ENCODE results near the gene KRT74.

KRT74 gene

DNA sequence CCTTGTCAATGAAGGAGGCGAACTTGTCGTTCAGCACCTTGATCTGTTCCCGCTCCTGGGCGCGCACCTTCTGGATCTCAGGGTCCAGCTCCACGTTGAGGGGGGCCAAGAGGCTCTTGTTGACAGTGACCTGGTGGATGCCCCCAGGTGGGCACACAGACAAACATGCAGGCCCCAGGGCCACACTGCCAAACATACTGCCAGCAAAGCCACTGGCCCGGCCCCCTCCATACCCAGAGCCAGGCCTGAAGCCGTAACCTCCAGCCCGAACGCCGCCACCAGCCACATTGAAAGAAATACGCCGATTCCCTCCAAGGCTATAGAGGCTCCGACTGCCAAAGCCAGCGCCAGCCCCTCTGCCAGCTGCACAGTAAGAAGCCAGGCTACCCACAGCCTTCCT is 337 bp downstream of the KRT74 start:
- CTCF ChIA-PET = interaction anchor here (1.3 to 3.0 kb wide), 2 partner anchors 16 to 23 kb away, joined by 3 to 7 read pairs; no protein-coding TSS in a partner anchor
- no peak for DNase-seq (ENCODE audit: extremely low spot score)
- no peak for TF ChIP-seq CTCF (IDR thresholded peaks at IDR 0.05; ENCODE audit: control extremely low read depth, extremely low read depth, low read depth, missing control alignments)
- POLR2A ChIA-PET = no interaction called here

GRCh38 chr12:52570511-52570910 is 3.1 kb downstream of the KRT74 start:
- DNase-seq (ENCODE audit: extremely low spot score) = no peak
- no peak for TF ChIP-seq CTCF (IDR thresholded peaks at IDR 0.05; ENCODE audit: control extremely low read depth, extremely low read depth, low read depth, missing control alignments)
- ChIA-PET POLR2A (no interaction called here), CTCF (interaction anchor here (1.5 to 1.9 kb wide), 2 partner anchors 10 to 370 kb away, joined by 3 to 5 read pairs; no protein-coding TSS in a partner anchor)

DNA sequence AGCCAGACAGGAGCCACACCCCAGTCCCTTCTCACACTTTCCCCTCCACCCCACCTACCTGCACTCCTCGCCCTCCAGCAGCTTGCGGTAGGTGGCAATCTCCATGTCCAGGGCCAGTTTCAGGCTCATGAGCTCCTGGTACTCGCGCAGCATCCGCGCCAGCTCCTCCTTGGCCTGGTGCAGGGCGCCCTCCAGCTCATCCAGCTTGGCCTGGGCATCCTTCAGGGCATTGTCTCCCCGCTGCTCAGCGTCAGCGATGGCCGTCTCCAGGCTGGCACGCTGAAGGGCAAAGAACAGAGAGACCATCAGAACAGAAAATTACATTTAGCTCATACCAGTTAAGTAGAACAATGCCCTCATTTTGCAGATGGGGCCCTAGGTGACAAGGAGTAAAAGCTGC is 5.5 kb downstream of the KRT74 start:
- no peak for DNase-seq (ENCODE audit: extremely low spot score)
- ChIA-PET CTCF (interaction anchor here (1.1 kb wide), 1 partner anchor 14 kb away, joined by 3 read pairs; no protein-coding TSS in a partner anchor), POLR2A (no interaction called here)
- no peak for TF ChIP-seq CTCF (IDR thresholded peaks at IDR 0.05; ENCODE audit: control extremely low read depth, extremely low read depth, low read depth, missing control alignments)

DNA sequence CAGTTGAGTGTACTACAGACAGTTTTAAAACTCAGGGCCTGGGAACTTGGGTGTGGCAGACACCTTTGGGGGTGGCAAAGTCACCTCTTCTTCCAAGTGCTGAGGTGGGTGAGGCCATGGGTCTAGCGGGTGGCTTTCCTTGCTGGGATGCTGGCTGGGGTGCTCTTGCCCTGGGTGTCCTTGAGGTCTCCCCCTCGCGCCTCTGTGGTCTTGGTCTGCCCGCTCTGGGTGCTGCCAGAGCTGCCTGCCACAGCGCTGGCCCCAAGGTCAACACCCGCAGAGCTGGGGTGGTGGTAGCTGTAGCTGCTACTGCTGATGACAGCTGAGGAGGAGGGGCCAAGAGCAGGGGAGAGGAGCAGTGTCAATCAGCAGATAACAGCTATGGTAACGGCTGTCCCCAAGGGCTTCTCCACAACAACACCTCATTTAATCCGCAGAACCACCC is 6.8 kb downstream of the KRT74 start:
- CTCF ChIA-PET = no interaction called here
- no peak for TF ChIP-seq CTCF (IDR thresholded peaks at IDR 0.05; ENCODE audit: control extremely low read depth, extremely low read depth, low read depth, missing control alignments)
- DNase-seq (ENCODE audit: extremely low spot score) = no peak
- POLR2A ChIA-PET = no interaction called here

- DNase-seq (ENCODE audit: extremely low spot score) = no peak
- no peak for TF ChIP-seq CTCF (IDR thresholded peaks at IDR 0.05; ENCODE audit: control extremely low read depth, extremely low read depth, low read depth, missing control alignments)
- ChIA-PET POLR2A (no interaction called here), CTCF (no interaction called here)
Measured at GRCh38 chr12:52564582-52564981, 9.1 kb downstream of the KRT74 start.

DNA sequence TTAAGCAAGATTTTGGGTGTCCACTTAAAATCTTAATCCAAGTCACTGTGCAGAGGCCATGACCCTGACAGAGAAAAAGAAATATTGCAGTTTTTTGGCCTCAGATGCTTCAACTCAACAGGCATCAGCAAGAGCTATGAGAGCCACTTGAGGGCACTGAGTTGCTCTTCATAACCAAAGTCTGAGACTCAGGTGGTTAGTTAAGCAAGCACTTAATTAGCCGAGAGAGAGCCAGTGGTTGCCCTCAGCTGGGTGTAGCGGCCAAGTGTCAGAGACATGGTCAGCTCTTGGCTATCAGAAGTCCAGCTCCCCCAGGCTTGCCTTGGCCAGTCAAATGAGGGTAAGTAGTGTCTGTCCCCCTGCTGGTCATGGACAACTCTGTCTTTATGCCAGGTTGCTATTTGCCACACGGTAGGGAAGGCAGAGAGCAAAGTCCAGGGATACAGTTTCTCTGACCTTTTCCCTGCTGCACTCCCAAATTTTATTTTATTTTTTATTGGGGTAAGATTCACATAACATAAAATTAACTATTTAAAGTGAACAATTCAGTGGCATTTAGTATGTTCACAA is 11.7 kb downstream of the KRT74 start:
- ChIA-PET POLR2A (no interaction called here), CTCF (interaction anchor here (1.7 kb wide), 1 partner anchor 20 kb away, joined by 4 read pairs; no protein-coding TSS in a partner anchor)
- no peak for TF ChIP-seq CTCF (IDR thresholded peaks at IDR 0.05; ENCODE audit: control extremely low read depth, extremely low read depth, low read depth, missing control alignments)
- DNase-seq (ENCODE audit: extremely low spot score) = no peak

Measured in GM10248 (cell line).